NCI-H82 treated with DMSO at 0.1 percent for 48 hours (cell line): ENCODE measurements around the gene NEURL4.
"Not testable (repeated sequence)": the region's sequence is repeated elsewhere in the genome, so short reads cannot be mapped to it uniquely, and the experiment has no call there.

Source experiments
- DNase-seq: peaks from one replicate; lab custom pipeline; 2025; ENCODE audit not compliant: unreplicated experiment; lab: John Stamatoyannopoulos, UW

NEURL4 gene

DNA sequence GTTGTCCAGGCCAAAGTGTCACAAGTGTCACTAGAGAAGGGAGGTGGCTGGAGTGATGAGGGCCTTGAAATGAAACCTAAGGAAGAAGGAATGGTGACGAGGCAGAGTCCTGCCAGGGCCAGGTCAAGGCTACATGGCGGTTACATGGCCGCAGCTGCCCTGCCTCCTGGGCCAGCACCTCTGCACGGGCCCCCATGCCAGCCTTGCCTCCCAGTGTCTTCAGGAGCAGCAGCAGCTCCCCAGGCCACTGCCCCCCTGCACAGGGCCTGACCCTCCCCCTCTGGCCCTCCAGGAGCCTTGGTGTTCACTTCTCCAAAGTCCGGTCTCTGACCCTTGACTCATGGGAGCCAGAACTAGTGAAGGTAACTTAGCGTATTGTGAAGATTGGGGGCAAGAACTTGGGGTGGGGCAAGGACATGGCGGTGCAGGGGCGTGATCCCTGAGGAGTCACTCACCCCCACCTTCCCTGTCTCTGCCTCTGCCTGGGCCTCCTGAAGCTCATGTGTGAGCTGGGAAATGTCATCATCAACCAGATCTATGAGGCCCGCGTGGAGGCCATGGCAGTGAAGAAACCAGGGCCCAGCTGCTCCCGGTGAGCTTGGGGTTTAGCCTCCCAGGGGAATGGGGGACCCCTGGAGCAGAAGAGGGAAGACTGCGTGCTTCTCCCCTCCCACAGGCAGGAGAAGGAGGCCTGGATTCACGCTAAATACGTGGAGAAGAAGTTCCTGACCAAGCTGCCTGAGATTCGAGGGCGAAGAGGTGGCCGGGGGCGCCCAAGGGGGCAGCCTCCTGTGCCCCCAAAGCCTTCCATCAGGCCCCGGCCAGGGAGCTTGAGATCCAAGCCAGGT, 18.7 kb upstream of the NEURL4 start:
- no peak for DNase-seq

GRCh38 chr17:7346761-7347614, 17.9 kb upstream of the NEURL4 start:
- no peak for DNase-seq

GRCh38 chr17:7343250-7343649, 14.1 kb upstream of the NEURL4 start:
- no peak for DNase-seq

GRCh38 chr17:7341842-7342241, 12.7 kb upstream of the NEURL4 start:
- DNase-seq = no peak

- no peak for DNase-seq
Observed at GRCh38 chr17:7340179-7340578, 11.0 kb upstream of the NEURL4 start.

- not testable (repeated sequence) for DNase-seq
Observed at GRCh38 chr17:7337600-7337999, 8.5 kb upstream of the NEURL4 start.

GRCh38 chr17:7336240-7337175, 7.4 kb upstream of the NEURL4 start, which contains the start of gene ACAP1:
Gene ACAP1 (plus strand): TSS chr17:7336529. CDS start chr17:7336735, 206 bp downstream.
- no peak for DNase-seq

GRCh38 chr17:7335765-7336164, 6.6 kb upstream of the NEURL4 start:
- DNase-seq = not testable (repeated sequence)

DNA sequence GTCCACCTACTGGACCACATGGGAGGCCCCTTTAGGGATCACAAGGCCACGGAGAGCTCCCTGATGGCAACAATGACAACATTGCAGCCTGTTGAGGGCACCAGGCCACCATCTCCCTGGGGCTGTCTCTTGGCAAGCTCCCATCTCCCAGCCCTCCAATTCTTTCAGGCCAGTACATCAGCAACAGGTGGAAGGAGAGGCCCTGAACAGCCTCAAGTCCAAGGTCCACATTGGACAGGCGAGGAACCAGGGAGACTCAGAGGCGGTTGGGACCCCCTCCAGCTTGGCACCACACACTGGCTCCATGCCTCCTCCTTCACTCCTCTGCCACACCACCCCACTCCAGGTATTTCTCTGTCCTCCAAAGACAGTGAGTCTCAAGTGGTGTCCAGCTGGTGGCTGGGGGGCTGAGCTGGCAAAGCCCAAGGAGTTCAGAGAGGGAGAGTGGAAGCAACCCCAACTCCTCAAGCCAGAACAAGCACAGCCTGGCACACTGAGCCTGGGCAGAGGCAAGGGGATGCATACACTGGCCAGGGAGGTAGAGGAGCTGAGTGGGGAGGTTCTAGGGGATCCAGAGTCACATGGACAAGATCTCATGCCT, 5.9 kb upstream of the NEURL4 start:
- DNase-seq = no peak

DNA sequence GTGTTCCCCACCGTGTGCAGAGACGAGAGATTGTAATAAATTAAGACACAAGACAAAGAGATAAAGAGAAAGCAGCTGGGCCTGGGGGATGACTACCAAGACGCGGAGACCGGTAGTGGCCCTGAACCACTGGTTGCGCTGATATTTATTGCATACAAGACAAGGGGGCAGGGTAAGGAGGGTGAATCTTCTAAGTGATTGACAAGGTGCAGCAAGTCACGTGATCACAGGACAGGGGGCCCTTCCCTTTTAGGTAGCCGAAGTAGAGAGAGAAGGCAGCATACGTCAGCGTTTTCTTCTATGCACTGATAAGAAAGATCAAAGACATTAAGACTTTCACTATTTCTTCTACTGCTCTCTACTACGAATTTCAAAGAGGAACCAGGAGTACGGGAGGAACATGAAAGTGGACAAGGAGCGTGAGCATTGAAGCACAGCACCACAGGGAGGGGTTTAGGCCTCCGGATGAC, 3.5 kb upstream of the NEURL4 start:
- not testable (repeated sequence) for DNase-seq

GRCh38 chr17:7332111-7332510, 3.0 kb upstream of the NEURL4 start:
- no peak for DNase-seq

- DNase-seq = no peak
Observed at GRCh38 chr17:7330638-7331015, 1.5 kb upstream of the NEURL4 start.

GRCh38 chr17:7329997-7330637, 982 bp upstream of the NEURL4 start:
- peak; percentile 76 for DNase-seq

DNA sequence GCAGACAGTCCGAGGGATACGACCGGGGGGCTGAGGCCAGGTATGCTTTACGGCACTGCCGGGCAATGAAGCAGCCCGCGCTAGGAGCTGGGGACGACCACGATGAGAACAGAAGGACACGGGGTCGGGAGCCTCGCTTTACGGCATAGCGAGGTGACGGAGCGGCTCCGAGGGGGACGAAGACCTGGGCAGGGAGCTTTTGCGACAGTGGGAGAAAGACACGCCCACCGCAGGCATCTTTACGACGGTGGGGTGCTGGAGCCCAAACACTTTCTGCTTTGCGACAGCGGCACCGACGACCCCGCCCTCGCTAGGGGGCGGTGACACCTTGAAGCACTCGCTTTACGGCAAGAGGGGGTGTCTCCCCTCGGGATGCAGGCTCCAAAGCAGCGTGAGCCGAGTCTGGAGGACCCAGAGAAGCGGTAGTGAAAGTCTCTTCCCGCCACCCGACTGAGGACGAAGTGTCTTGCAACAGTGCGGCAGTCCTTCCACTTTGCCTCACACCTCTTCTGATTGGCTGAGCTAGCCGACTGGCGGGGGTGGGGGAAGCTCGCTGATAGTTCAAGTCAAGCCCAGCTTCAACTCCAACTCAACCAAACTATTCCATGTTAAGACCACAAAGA, 350 bp upstream of the NEURL4 start:
- DNase-seq = peak; percentile 99

DNA sequence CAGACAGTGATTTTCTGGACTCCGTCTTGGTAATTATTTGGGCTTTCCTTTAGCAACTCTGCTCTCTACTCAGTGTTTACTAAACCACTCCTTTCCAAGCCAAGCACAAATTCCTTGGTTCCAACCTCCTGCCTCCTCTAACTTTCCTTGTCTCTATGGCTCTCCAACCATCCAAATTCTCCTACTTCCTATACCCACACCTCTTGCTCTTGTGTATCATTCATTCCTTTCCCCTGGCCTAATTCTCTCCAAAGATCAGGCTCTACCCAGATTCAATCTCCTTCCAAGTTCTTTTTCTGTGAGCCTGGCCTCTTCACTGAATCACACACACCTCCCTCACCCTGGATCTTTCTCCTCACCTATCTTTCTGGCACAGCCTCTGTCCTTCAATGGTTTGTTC, 1.1 kb downstream of the NEURL4 start:
- no peak for DNase-seq

DNA sequence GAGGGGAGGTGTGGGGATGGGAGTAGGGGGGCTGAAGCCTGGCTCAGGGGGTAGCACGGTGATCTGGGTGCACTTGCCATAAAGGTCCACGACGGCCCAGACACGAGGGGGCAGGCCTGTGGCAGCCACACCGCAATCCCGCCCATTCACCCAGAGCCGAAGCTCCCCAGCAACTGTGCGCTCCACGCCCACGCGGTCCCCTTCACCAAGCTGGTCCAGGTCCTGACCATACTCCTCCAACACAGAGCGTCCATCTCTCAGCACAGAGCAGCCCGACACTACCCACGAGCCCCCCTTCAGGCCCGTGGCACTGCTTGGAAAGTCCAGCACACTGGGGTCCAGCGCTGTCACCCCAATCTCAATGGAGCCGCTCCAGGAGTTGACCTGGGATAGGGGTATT, 1.6 kb downstream of the NEURL4 start:
- no peak for DNase-seq

DNA sequence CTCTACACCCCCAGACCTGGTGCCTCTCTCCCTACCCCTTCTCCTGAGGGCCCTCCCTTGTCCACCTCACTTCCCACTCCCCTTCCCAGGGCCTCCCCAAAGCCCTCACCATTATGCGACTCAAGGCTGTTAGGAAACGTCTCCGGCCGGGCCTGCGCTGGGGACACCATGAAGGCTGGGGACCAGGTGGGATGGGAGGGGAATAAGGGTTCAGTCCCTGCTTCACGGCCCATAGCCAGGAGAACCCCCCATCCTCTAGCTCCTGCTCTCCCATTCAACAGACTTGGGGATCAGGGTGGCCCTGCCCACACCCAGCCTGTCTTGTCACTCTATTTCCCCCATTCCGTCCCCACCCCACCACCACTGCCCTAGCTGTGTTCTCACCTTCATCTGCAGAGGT, 2.1 kb downstream of the NEURL4 start:
- DNase-seq = no peak

DNA sequence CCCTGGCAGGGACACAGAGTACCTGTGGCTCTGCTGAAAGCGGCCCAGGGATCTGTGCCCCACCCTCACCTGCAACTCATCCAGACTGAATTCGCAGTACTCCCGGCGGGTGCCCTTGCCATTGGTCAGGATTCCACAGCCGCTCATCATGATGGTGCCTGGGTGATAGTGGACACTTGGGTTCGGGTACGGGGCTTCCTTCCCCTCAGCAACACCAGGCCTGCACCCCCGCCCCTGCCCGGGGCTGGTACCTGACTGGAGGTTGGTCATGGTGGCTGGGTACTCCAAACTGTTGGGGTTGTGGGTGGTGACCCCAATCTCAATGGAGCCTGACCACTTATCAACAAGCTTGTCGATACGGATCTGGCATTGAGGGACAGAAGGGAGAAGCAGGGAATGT, 2.9 kb downstream of the NEURL4 start:
- DNase-seq = no peak

- DNase-seq = no peak
Observed at GRCh38 chr17:7325031-7325528, 4.1 kb downstream of the NEURL4 start.
